PC-9 (cell line): ENCODE data around the gene SEC22A. TPM values are rescaled to one million over a fixed set of nuclear protein-coding genes. Genes with fewer than 3 reads are reported as not detected.

Experiments
- BruUV-seq: library from RNA; stranded (reverse); fragments of 400-500 nt; replicated peaks from 2 replicates; lab custom pipeline; 2021; lab: Mats Ljungman, UMichigan
- CTCF ChIA-PET: fragments of 300-600 bp; sonication (Branson Sonifier 250); formaldehyde crosslinking; loops from one replicate; lab custom pipeline; 2022; ENCODE audit warnings: antibody characterized with exemption; lab: Charles Lee
- POLR2A ChIA-PET: fragments of 300-600 bp; sonication (Branson Sonifier 250); formaldehyde crosslinking; loops from one replicate; lab custom pipeline; 2022; ENCODE audit warnings: antibody characterized with exemption; ENCODE audit not compliant: unreplicated experiment; lab: Charles Lee
- DNase-seq, 2 experiments: peaks; one replicate each; pipeline versions ENCODE4 v3.0.0 to v3.0.0-alpha.2; 2015 to 2022; ENCODE audit warnings: mixed read lengths in 1 of 2
- H2AFZ ChIP-seq: fragments of 200-600 bp; sonication (generic); 2 replicates; pipeline ENCODE4 v1.8.1; 2017; ENCODE audit warnings: antibody characterized with exemption
- H3F3A ChIP-seq: fragments of 200-600 bp; sonication (generic); 2 replicates; pipeline ENCODE4 v1.8.1; 2017; ENCODE audit warnings: antibody characterized with exemption, mild to moderate bottlenecking, low read depth; ENCODE audit not compliant: insufficient read depth
- H3K27ac ChIP-seq: fragments of 200-600 bp; sonication (generic); 2 replicates; pipeline ENCODE4 v1.6.1; 2016; ENCODE audit warnings: mixed run types
- H3K27me3 ChIP-seq: fragments of 200-600 bp; sonication (generic); 2 replicates; pipeline ENCODE4 v1.6.1; 2016; ENCODE audit warnings: low read depth, mixed run types; ENCODE audit not compliant: insufficient read depth
- H3K36me3 ChIP-seq: fragments of 200-600 bp; sonication (generic); 2 replicates; pipeline ENCODE4 v1.6.1; 2016; ENCODE audit warnings: low read depth, mixed run types
- H3K4me1 ChIP-seq: fragments of 200-600 bp; sonication (generic); replicated peaks from 2 replicates; pipeline ENCODE4 v1.6.1; 2016; ENCODE audit warnings: mixed run types; ENCODE audit not compliant: insufficient read depth
- H3K4me2 ChIP-seq: fragments of 200-600 bp; sonication (generic); 2 replicates; pipeline ENCODE4 v1.6.1; 2017; ENCODE audit warnings: mixed run types
- H3K4me3 ChIP-seq: fragments of 200-600 bp; sonication (generic); 2 replicates; pipeline ENCODE4 v1.6.1; 2016; ENCODE audit warnings: mixed run types
- H3K79me2 ChIP-seq: fragments of 200-600 bp; sonication (generic); 2 replicates; pipeline ENCODE4 v1.6.1; 2017; ENCODE audit warnings: low read depth, mixed run types
- H3K9me2 ChIP-seq: fragments of 200-600 bp; sonication (generic); 2 replicates; pipeline ENCODE4 v1.8.1; 2017; ENCODE audit warnings: mild to moderate bottlenecking; ENCODE audit not compliant: insufficient read depth
- H3K9me3 ChIP-seq: fragments of 200-600 bp; sonication (generic); 2 replicates; pipeline ENCODE4 v1.8.1; 2016; ENCODE audit warnings: low read depth; ENCODE audit not compliant: insufficient read depth
- H4K20me1 ChIP-seq: fragments of 200-600 bp; sonication (generic); 2 replicates; pipeline ENCODE4 v1.8.1; 2017; ENCODE audit not compliant: insufficient read depth
- CTCF ChIP-seq: fragments of 200-600 bp; sonication (generic); conservative IDR thresholded peaks from 2 replicates; pipeline ENCODE4 v1.6.1; 2017; ENCODE audit warnings: mixed run types, antibody characterized with exemption, mild to moderate bottlenecking, moderate library complexity
- EZH2 ChIP-seq: fragments of 200-600 bp; sonication (generic); IDR thresholded peaks from 2 replicates; pipeline ENCODE4 v1.8.0; 2017; ENCODE audit warnings: antibody characterized with exemption, low read depth
- intact Hi-C: fragments of 100-400 bp; cut with micrococcal nuclease; formaldehyde crosslinking; loops from one replicate; pipeline ENCODE4 v1.10.0; 2022; ENCODE audit not compliant: unreplicated experiment
- total RNA-seq: library from RNA; stranded (reverse); gene quantifications from 2 replicates; pipeline ENCODE4 v1.2.3, GENCODE V29; 2021

Gene SEC22A
- total RNA-seq, 1 experiment from 2014 or later, result 20.2 TPM

GRCh38 chr3:123158330-123158729 is 43.4 kb upstream of the SEC22A start:
- TF ChIP-seq EZH2 (no peak), CTCF (no peak)
- H4K20me1 ChIP-seq, result no peaks in the 10 kb centered on the region
- no peaks in the 10 kb centered on the region for H3K9me2 ChIP-seq
- CTCF ChIA-PET, result no interaction called here
- POLR2A ChIA-PET, result no interaction called here
- H3F3A ChIP-seq, result no peaks in the 10 kb centered on the region
- intact Hi-C loops, result no loop called here
- H3K36me3 ChIP-seq, result no peaks in the 10 kb centered on the region
- no peak overlapping the region for H2AFZ ChIP-seq
- no peaks in the 10 kb centered on the region for H3K9me3 ChIP-seq
- no peaks in the 10 kb centered on the region for H3K79me2 ChIP-seq
- H3K4me2 ChIP-seq, result no peak overlapping the region
- H3K4me3 ChIP-seq, result no peak overlapping the region
- DNase-seq, result no peak
- no peak overlapping the region for H3K27ac ChIP-seq
- no TSS peak for BruUV-seq
- no peaks in the 10 kb centered on the region for H3K4me1 ChIP-seq
- H3K27me3 ChIP-seq, result no peaks in the 10 kb centered on the region

GRCh38 chr3:123158899-123159390 is 42.8 kb upstream of the SEC22A start:
- BruUV-seq, result no TSS peak
- H3K27ac ChIP-seq, result no peak overlapping the region
- no peak overlapping the region for H3K4me2 ChIP-seq
- intact Hi-C loops, result no loop called here
- H3K79me2 ChIP-seq, result no peaks in the 10 kb centered on the region
- no peaks in the 10 kb centered on the region for H3K9me3 ChIP-seq
- H3K9me2 ChIP-seq, result no peaks in the 10 kb centered on the region
- DNase-seq, result no peak
- no peak overlapping the region for H3K4me3 ChIP-seq
- TF ChIP-seq EZH2, result no peak
- TF ChIP-seq CTCF, result no peak
- ChIA-PET CTCF (no interaction called here), POLR2A (no interaction called here)
- no peaks in the 10 kb centered on the region for H3K36me3 ChIP-seq
- H3F3A ChIP-seq, result no peaks in the 10 kb centered on the region
- no peaks in the 10 kb centered on the region for H3K27me3 ChIP-seq
- H3K4me1 ChIP-seq, result no peaks in the 10 kb centered on the region
- H4K20me1 ChIP-seq, result no peaks in the 10 kb centered on the region
- no peak overlapping the region for H2AFZ ChIP-seq

- no peaks in the 10 kb centered on the region for H4K20me1 ChIP-seq
- no peaks in the 10 kb centered on the region for H3K9me2 ChIP-seq
- POLR2A ChIA-PET, result no interaction called here
- H3F3A ChIP-seq, result no peaks in the 10 kb centered on the region
- H3K4me1 ChIP-seq, result no peaks in the 10 kb centered on the region
- intact Hi-C loops, result no loop called here
- H3K27me3 ChIP-seq, result no peaks in the 10 kb centered on the region
- H3K4me3 ChIP-seq, result no peak overlapping the region
- H2AFZ ChIP-seq, result no peak overlapping the region
- 0 out of 2 replicates have a peak, but pooled peaks cover 5% of the 10 kb centered on the region for H3K36me3 ChIP-seq
- no peaks in the 10 kb centered on the region for H3K79me2 ChIP-seq
- BruUV-seq, result no TSS peak
- no peak overlapping the region for H3K27ac ChIP-seq
- H3K4me2 ChIP-seq, result no peak overlapping the region
- CTCF ChIA-PET, result no interaction called here
- no peak for DNase-seq
- TF ChIP-seq EZH2, result no peak
- no peak for TF ChIP-seq CTCF
- H3K9me3 ChIP-seq, result no peaks in the 10 kb centered on the region
These were observed 41.7 kb upstream of the SEC22A start for GRCh38 chr3:123159926-123160635.
